Measurements from ENCODE around the gene OPA3.
"Not testable (repeated sequence)": the region's sequence is repeated elsewhere in the genome, so short reads cannot be mapped to it uniquely, and the experiment has no call there.

OPA3 gene

GRCh38 chr19:45584332-45585157 lies at the start of gene OPA3:
TSS of gene OPA3 (minus strand) at chr19:45584802. CDS start at chr19:45584764, 38 bp downstream.
- peak; percentile 99 for DNase-seq

- DNase-seq, result peak; percentile 73
Observed at GRCh38 chr19:45632468-45633196, 48.0 kb upstream of the OPA3 start.

- DNase-seq, result peak; percentile 82
Observed at GRCh38 chr19:45630463-45630862, 45.9 kb upstream of the OPA3 start.

- no peak for DNase-seq
Observed at GRCh38 chr19:45629704-45630103, 45.1 kb upstream of the OPA3 start.

GRCh38 chr19:45628219-45628618 lies 43.6 kb upstream of the OPA3 start:
- DNase-seq, result not testable (repeated sequence)

- DNase-seq, result no peak
Observed at GRCh38 chr19:45623984-45624383, 39.4 kb upstream of the OPA3 start.

GRCh38 chr19:45621976-45622503 lies 37.4 kb upstream of the OPA3 start:
- no peak for DNase-seq

- DNase-seq, result no peak
Observed at GRCh38 chr19:45621389-45621788, 36.8 kb upstream of the OPA3 start.

- DNase-seq, result no peak
Observed at GRCh38 chr19:45616704-45617017, 32.1 kb upstream of the OPA3 start.

GRCh38 chr19:45615795-45616703 lies 31.4 kb upstream of the OPA3 start:
- no peak for DNase-seq

- not testable (repeated sequence) for DNase-seq
Observed at GRCh38 chr19:45615056-45615455, 30.5 kb upstream of the OPA3 start.

- DNase-seq, result peak; percentile 88
Observed at GRCh38 chr19:45613926-45614725, 29.5 kb upstream of the OPA3 start.

- DNase-seq, result no peak
Observed at GRCh38 chr19:45608948-45609347, 24.3 kb upstream of the OPA3 start.

GRCh38 chr19:45607071-45608029 lies 22.7 kb upstream of the OPA3 start:
- DNase-seq, result peak; percentile 64

GRCh38 chr19:45601524-45602374 lies 17.1 kb upstream of the OPA3 start, which contains the start of gene GPR4:
TSS of gene GPR4 (minus strand) at chr19:45602212. CDS start at chr19:45591866, 10,346 bp downstream.
- DNase-seq, result no peak

GRCh38 chr19:45601115-45601514 lies 16.5 kb upstream of the OPA3 start:
- no peak for DNase-seq

GRCh38 chr19:45600340-45600885 lies 15.8 kb upstream of the OPA3 start:
- no peak for DNase-seq

GRCh38 chr19:45599286-45599685 lies 14.7 kb upstream of the OPA3 start:
- DNase-seq, result no peak

- no peak for DNase-seq
Observed at GRCh38 chr19:45598267-45599001, 13.8 kb upstream of the OPA3 start.
